Breast epithelium (tissue), 4 donors: ENCODE data around the gene RSRP1. TPM values are rescaled to one million over a fixed set of nuclear protein-coding genes. Genes with fewer than 3 reads are reported as not detected.

ENCODE experiments used
- DNase-seq, 2 donors: peaks; one replicate each; pipeline ENCODE4 v3.0.0-alpha.2; 2019; ENCODE audit warnings: low spot score in 2 of 2
- H3K27ac ChIP-seq, 2 donors: fragments of 200-600 bp; sonication (generic) in 1 of 2; one replicate each; pipeline ENCODE4 v1.5.1; 2016 to 2019; ENCODE audit warnings: mild to moderate bottlenecking in 1 of 2
- H3K27me3 ChIP-seq, 2 donors: fragments of 200-600 bp; sonication (generic) in 1 of 2; one replicate each; pipeline versions ENCODE4 v1.5.1 to v1.6.0; 2017 to 2019; ENCODE audit warnings: control low read depth in 1 of 2, mild to moderate bottlenecking in 1 of 2
- H3K36me3 ChIP-seq: fragments of 200-600 bp; one replicate; pipeline ENCODE4 v1.5.1; 2019
- H3K4me1 ChIP-seq, 2 donors: fragments of 200-600 bp; sonication (generic); one replicate each; pipeline ENCODE4 v1.5.1; 2016 to 2019; ENCODE audit warnings: control low read depth in 1 of 2
- H3K4me3 ChIP-seq, 3 donors: fragments of 200-600 bp; sonication (generic); 1 replicate in 2 of 3; 2 replicates in 1 of 3; pipeline ENCODE4 v1.5.1; 2016 to 2019; ENCODE audit warnings: mild to moderate bottlenecking in 3 of 3, moderate library complexity in 2 of 3
- H3K9me3 ChIP-seq, 2 donors: fragments of 200-600 bp; sonication (generic) in 1 of 2; one replicate each; pipeline ENCODE4 v1.5.1; 2016 to 2019; ENCODE audit warnings: control low read depth in 1 of 2
- CTCF ChIP-seq, 3 donors: fragments of 450-650 bp; IDR thresholded peaks; one replicate each; pipeline ENCODE4 v1.5.1; 2016 to 2017; ENCODE audit warnings: antibody characterized with exemption in 3 of 3, mild to moderate bottlenecking in 3 of 3, moderate library complexity in 3 of 3
- POLR2A ChIP-seq: fragments of 450-650 bp; IDR thresholded peaks from one replicate; pipeline ENCODE4 v1.6.1; 2016; ENCODE audit warnings: antibody characterized with exemption, mild to moderate bottlenecking, moderate library complexity
- POLR2AphosphoS5 ChIP-seq, 3 donors: sonication (generic); formaldehyde crosslinking; IDR thresholded peaks; one replicate each; pipeline ENCODE4 v1.6.1; 2017; ENCODE audit warnings: antibody characterized with exemption in 3 of 3
- intact Hi-C: fragments of 100-400 bp; cut with DNase I; formaldehyde crosslinking; loops from one replicate; pipeline ENCODE4 v1.15.1; 2023; ENCODE audit warnings: low total_unique reads
- total RNA-seq, 3 donors: library from RNA; depleted of rRNA; stranded (reverse); fragments of >200 nt; gene quantifications; one replicate each; pipeline ENCODE4 v1.1.0, GENCODE V29; 2016

RSRP1 gene
- total RNA-seq, 3 donors from 2014 or later: 155 to 215 (median 164) TPM

GRCh38 chr1:25208561-25209222, 38.6 kb downstream of the RSRP1 start:
- DNase-seq: no peak
- Histone ChIP-seq H3K27me3 (peaks cover 0 to 3% of the 10 kb centered on the region in 2 donors), H3K4me3 (no peak overlapping the region), H3K9me3 (no peaks in the 10 kb centered on the region), H3K36me3 (no peaks in the 10 kb centered on the region), H3K4me1 (no peaks in the 10 kb centered on the region), H3K27ac (no peak overlapping the region)
- intact Hi-C loops: no loop called here
- no peak for TF ChIP-seq CTCF (IDR thresholded peaks at IDR 0.05)
- TF ChIP-seq POLR2AphosphoS5 (IDR thresholded peaks at IDR 0.05): no peak
- no peak for TF ChIP-seq POLR2A

- H3K27ac ChIP-seq: no peak overlapping the region
- no peak for DNase-seq
- intact Hi-C loops: no loop called here
- no peaks in the 10 kb centered on the region for H3K9me3 ChIP-seq
- H3K36me3 ChIP-seq: no peaks in the 10 kb centered on the region
- no peak overlapping the region for H3K4me3 ChIP-seq
- peaks cover 0 to 3% of the 10 kb centered on the region in 2 donors for H3K27me3 ChIP-seq
- no peaks in the 10 kb centered on the region for H3K4me1 ChIP-seq
- TF ChIP-seq POLR2AphosphoS5 (IDR thresholded peaks at IDR 0.05) (no peak), POLR2A (no peak), CTCF (IDR thresholded peaks at IDR 0.05) (no peak)
These were observed 39.2 kb downstream of the RSRP1 start for GRCh38 chr1:25208092-25208491.

- Histone ChIP-seq H3K4me1 (no peaks in the 10 kb centered on the region), H3K27ac (no peak overlapping the region), H3K36me3 (no peaks in the 10 kb centered on the region), H3K27me3 (peaks cover 0 to 3% of the 10 kb centered on the region in 2 donors), H3K9me3 (no peaks in the 10 kb centered on the region), H3K4me3 (no peak overlapping the region)
- intact Hi-C loops: loop anchor here (2.0 kb wide), 1 partner anchor 283 kb away; no protein-coding TSS in a partner anchor
- no peak for DNase-seq
- TF ChIP-seq POLR2A (no peak), POLR2AphosphoS5 (IDR thresholded peaks at IDR 0.05) (no peak)
These were observed 41.1 kb downstream of the RSRP1 start for GRCh38 chr1:25206201-25206600.

GRCh38 chr1:25205786-25206185, 41.5 kb downstream of the RSRP1 start:
- Histone ChIP-seq H3K4me3 (no peak overlapping the region), H3K27ac (no peak overlapping the region), H3K27me3 (peaks cover 0 to 3% of the 10 kb centered on the region in 2 donors), H3K4me1 (no peaks in the 10 kb centered on the region), H3K36me3 (no peaks in the 10 kb centered on the region), H3K9me3 (no peaks in the 10 kb centered on the region)
- intact Hi-C loops: loop anchor here (2.0 kb wide), 1 partner anchor 283 kb away; no protein-coding TSS in a partner anchor
- no peak for TF ChIP-seq POLR2AphosphoS5 (IDR thresholded peaks at IDR 0.05)
- no peak for TF ChIP-seq CTCF (IDR thresholded peaks at IDR 0.05)
- no peak for TF ChIP-seq POLR2A
- DNase-seq: no peak

- no peaks in the 10 kb centered on the region for H3K4me1 ChIP-seq
- H3K27ac ChIP-seq: no peak overlapping the region
- no peak overlapping the region for H3K4me3 ChIP-seq
- DNase-seq: no peak
- H3K36me3 ChIP-seq: no peaks in the 10 kb centered on the region
- intact Hi-C loops: no loop called here
- no peak for TF ChIP-seq POLR2A
- TF ChIP-seq POLR2AphosphoS5 (IDR thresholded peaks at IDR 0.05): no peak
- peak; percentile 62 to 78 (median 74) for TF ChIP-seq CTCF (IDR thresholded peaks at IDR 0.05)
- H3K9me3 ChIP-seq: no peaks in the 10 kb centered on the region
- H3K27me3 ChIP-seq: no peaks in the 10 kb centered on the region
These were observed 42.3 kb downstream of the RSRP1 start for GRCh38 chr1:25204797-25205480.
